ENCODE measurements around the gene MRPS22.

MRPS22 gene

DNA sequence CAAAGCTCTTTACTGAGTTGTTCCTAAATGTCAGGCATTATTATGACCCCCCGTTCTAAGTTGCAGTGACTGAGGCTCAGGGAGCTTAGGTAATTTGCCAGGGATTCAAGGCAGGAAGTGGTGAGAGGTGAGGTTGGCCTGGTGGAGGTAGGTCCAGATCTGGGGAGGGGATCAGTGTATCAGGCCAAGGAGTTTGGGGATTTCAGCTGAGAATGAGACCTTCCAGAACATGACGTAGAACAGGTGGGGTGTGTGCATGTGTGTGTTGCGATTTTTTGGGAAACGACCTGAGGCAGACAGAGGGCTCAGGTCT is 41.1 kb upstream of the MRPS22 start:
- no peak overlapping the region for H3K27ac ChIP-seq (ENCODE audit: insufficient read depth, low read length, poor library complexity, severe bottlenecking)
- no peak for DNase-seq
- H3K9me3 ChIP-seq (ENCODE audit: control insufficient read depth, low read length) = no peaks in the 10 kb centered on the region
- no peaks in the 10 kb centered on the region for H3K4me1 ChIP-seq (ENCODE audit: control insufficient read depth, insufficient read depth, low read length, poor library complexity, severe bottlenecking)
- no peaks in the 10 kb centered on the region for H3K27me3 ChIP-seq (replicated peaks; ENCODE audit: control insufficient read depth, insufficient read depth, low read length, poor library complexity, severe bottlenecking)
- H3K4me3 ChIP-seq (ENCODE audit: insufficient read depth, low read depth, low read length, poor library complexity, severe bottlenecking) = no peak overlapping the region
- no peaks in the 10 kb centered on the region for H3K36me3 ChIP-seq (ENCODE audit: control insufficient read depth, insufficient read depth, low read length)

DNA sequence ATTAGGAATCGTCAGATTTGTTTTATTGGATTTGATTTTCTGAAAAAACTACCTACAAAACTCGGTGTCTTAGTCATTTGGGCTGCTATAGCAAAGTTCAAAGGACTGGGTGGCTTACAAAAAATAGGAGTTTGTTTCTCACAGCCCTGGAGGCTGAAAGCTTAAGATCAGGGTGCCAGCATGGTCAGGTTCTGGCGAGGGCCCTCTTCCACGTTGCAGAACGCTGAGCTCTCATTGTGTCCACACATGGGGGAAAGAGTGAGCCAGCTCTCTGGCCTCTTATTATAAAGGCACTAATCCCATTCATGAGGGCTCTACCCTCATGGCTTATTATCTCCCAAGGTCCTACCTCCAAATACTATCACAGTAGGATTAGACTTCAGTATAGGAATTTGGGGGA is 40.6 kb upstream of the MRPS22 start:
- Histone ChIP-seq H3K36me3 (ENCODE audit: control insufficient read depth, insufficient read depth, low read length) (no peaks in the 10 kb centered on the region), H3K4me3 (ENCODE audit: insufficient read depth, low read depth, low read length, poor library complexity, severe bottlenecking) (no peak overlapping the region), H3K27me3 (replicated peaks; ENCODE audit: control insufficient read depth, insufficient read depth, low read length, poor library complexity, severe bottlenecking) (no peaks in the 10 kb centered on the region), H3K4me1 (ENCODE audit: control insufficient read depth, insufficient read depth, low read length, poor library complexity, severe bottlenecking) (no peaks in the 10 kb centered on the region), H3K9me3 (ENCODE audit: control insufficient read depth, low read length) (no peaks in the 10 kb centered on the region), H3K27ac (ENCODE audit: insufficient read depth, low read length, poor library complexity, severe bottlenecking) (no peak overlapping the region)
- DNase-seq = no peak

DNA sequence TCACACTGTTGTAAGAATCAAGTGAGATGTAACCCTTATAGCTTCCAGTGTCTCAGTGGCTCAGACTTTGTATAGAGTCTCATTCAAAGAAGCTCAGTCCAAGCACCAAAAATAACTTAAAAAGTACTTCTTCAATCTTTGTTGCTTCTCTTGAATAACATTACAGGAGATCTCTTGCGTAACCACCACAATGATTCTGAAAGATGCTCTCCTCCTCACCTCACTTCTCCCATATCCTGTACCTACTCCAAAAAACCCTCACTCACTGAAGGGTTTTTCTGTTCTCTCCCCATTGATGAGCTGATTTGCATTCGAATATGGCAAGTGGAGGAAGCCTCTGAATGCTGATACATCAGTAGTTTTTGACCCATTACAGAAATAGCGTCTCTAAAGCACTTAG is 39.4 kb upstream of the MRPS22 start:
- no peak for DNase-seq
- Histone ChIP-seq H3K27me3 (replicated peaks; ENCODE audit: control insufficient read depth, insufficient read depth, low read length, poor library complexity, severe bottlenecking) (no peaks in the 10 kb centered on the region), H3K4me3 (ENCODE audit: insufficient read depth, low read depth, low read length, poor library complexity, severe bottlenecking) (no peak overlapping the region), H3K9me3 (ENCODE audit: control insufficient read depth, low read length) (no peaks in the 10 kb centered on the region), H3K27ac (ENCODE audit: insufficient read depth, low read length, poor library complexity, severe bottlenecking) (no peak overlapping the region), H3K36me3 (ENCODE audit: control insufficient read depth, insufficient read depth, low read length) (no peaks in the 10 kb centered on the region), H3K4me1 (ENCODE audit: control insufficient read depth, insufficient read depth, low read length, poor library complexity, severe bottlenecking) (no peaks in the 10 kb centered on the region)

DNA sequence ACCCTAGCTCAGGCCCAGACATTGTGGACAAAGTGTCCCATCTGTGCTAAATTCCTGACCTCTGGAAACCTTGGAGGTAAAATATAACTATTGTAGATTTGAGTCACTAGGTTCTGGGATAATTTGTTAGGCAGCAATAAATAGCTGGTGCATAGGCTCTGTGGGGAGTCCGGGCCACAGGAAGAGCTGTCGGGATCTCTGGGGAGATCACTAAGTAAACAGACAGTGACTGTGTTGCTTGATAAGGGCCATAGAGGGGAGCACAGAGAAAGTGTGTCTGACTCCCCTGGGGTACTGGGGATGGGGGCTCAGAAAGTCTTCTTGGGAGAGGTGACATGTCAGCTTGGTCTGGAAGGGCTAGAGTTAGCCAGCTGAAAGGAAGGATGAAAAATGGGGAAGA is 37.7 kb upstream of the MRPS22 start:
- Histone ChIP-seq H3K27me3 (replicated peaks; ENCODE audit: control insufficient read depth, insufficient read depth, low read length, poor library complexity, severe bottlenecking) (no peaks in the 10 kb centered on the region), H3K9me3 (ENCODE audit: control insufficient read depth, low read length) (no peaks in the 10 kb centered on the region), H3K4me1 (ENCODE audit: control insufficient read depth, insufficient read depth, low read length, poor library complexity, severe bottlenecking) (no peaks in the 10 kb centered on the region), H3K36me3 (ENCODE audit: control insufficient read depth, insufficient read depth, low read length) (no peaks in the 10 kb centered on the region), H3K27ac (ENCODE audit: insufficient read depth, low read length, poor library complexity, severe bottlenecking) (no peak overlapping the region), H3K4me3 (ENCODE audit: insufficient read depth, low read depth, low read length, poor library complexity, severe bottlenecking) (no peak overlapping the region)
- no peak for DNase-seq

DNA sequence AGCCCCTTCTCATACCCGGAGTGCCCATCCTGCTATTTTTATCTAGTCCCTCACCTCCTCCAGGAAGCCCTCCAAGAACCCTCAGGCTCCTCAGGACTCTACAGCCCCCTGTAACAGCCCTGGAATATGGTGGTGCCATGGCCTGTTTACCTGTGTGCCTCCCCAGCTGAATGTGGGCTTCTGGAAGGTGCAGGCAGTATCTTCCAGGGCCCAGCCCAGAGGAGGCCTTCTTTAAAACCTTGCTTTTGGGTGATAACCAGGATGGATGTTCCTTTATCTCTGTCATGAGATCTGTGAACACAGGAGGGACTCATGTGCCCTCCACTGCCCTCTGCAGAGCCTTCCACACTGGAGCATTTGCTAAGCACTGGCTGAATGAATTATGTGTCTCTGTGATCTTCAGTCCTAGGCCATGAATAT is 36.7 kb upstream of the MRPS22 start:
- no peak for DNase-seq
- H3K9me3 ChIP-seq (ENCODE audit: control insufficient read depth, low read length) = no peaks in the 10 kb centered on the region
- no peaks in the 10 kb centered on the region for H3K36me3 ChIP-seq (ENCODE audit: control insufficient read depth, insufficient read depth, low read length)
- no peak overlapping the region for H3K4me3 ChIP-seq (ENCODE audit: insufficient read depth, low read depth, low read length, poor library complexity, severe bottlenecking)
- no peak overlapping the region for H3K27ac ChIP-seq (ENCODE audit: insufficient read depth, low read length, poor library complexity, severe bottlenecking)
- no peaks in the 10 kb centered on the region for H3K27me3 ChIP-seq (replicated peaks; ENCODE audit: control insufficient read depth, insufficient read depth, low read length, poor library complexity, severe bottlenecking)
- H3K4me1 ChIP-seq (ENCODE audit: control insufficient read depth, insufficient read depth, low read length, poor library complexity, severe bottlenecking) = no peaks in the 10 kb centered on the region

DNA sequence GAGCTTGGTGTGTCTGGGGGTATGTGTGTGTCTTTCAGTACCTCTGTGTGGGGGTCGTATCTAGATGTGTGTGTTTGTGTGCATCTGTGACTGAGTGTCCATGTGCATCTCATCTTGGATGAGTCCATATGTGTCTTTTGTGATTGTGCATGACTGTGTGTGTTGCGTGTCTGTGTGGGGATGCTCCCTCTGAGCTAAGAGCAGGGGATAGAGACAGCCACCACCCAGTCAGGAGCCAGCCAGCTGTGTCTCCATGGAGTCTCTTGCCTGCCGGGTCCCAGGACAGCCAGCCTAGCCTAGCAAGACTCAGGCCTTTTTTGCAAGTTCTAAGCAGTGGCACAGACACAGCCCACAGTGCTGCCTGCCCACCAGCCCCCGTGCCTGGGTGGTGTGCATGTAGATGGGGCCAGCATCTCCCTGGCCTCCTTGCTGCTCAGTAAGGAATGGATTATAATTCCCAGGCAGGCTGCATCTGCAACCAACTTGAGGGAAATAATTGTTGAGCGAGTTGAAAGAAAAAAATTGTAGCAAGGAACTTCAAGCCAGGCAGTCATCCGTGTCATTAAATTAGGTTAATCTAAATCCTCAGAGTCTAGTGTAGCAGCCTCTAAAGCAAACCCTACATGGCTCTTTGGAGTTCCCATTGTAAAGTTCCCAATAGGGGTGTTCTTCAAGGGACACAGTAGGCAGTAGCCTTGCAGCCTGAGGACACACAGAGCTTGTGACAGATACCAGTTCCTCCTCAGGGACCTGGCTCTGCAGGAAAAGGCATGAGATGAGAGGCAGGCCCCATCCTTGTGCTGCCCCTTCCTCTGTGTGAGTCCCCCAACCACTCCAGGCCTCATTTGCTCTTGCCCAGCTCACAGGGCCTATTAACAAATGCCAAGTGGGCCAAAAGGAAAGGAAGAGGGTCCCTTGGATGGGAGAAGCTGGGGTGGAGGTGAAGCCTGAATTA is 35.9 kb upstream of the MRPS22 start:
- Histone ChIP-seq H3K36me3 (ENCODE audit: control insufficient read depth, insufficient read depth, low read length) (no peaks in the 10 kb centered on the region), H3K27me3 (replicated peaks; ENCODE audit: control insufficient read depth, insufficient read depth, low read length, poor library complexity, severe bottlenecking) (no peaks in the 10 kb centered on the region), H3K9me3 (ENCODE audit: control insufficient read depth, low read length) (no peaks in the 10 kb centered on the region), H3K4me3 (ENCODE audit: insufficient read depth, low read depth, low read length, poor library complexity, severe bottlenecking) (no peak overlapping the region), H3K4me1 (ENCODE audit: control insufficient read depth, insufficient read depth, low read length, poor library complexity, severe bottlenecking) (no peaks in the 10 kb centered on the region), H3K27ac (ENCODE audit: insufficient read depth, low read length, poor library complexity, severe bottlenecking) (no peak overlapping the region)
- no peak for DNase-seq

DNA sequence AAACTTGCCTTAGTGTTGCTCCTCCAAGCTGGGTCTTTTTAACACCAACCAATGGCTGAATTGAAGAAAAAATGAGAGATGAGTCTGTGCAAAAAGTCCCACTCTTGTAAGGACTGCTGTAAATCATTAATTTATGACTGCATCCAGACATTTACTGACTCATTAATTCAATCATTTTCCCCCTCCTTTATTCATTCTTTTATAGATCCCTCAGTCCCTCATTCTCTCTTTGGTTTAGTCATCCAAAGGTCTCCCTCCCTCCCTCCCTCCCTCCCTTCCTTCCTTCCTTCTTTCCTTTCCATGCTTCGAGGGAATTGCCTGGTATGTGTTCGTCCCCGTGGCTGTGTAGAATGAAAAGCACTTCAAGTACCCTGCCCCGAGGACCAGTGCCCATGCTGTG is 35.3 kb upstream of the MRPS22 start:
- no peaks in the 10 kb centered on the region for H3K4me1 ChIP-seq (ENCODE audit: control insufficient read depth, insufficient read depth, low read length, poor library complexity, severe bottlenecking)

DNA sequence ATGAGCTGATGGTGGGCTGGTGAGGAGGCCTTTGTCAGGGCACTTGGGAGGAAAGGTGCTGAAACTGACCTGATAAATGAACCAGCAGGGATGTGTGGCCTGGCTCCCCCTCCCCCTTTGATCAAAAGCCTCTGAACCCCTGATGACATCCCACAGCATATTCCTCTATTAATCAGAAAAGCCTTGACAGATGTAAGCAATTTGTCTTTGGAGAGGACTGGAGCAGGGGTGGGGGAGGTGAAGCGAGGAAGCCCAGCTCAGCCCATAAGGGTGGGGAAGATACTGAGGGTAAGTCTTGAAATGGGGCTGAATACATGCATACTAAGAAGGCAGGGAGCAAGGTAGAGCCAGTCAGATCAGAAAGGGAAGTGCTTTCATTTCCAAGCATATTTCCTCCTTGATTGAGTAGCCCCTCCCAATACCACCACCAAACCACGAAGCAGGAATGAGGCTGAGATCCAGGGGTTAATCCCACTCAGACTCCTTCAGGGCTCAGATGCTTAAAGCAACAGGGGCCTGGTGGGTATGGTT is 34.7 kb upstream of the MRPS22 start:
- Histone ChIP-seq H3K4me3 (ENCODE audit: insufficient read depth, low read depth, low read length, poor library complexity, severe bottlenecking) (no peak overlapping the region), H3K9me3 (ENCODE audit: control insufficient read depth, low read length) (no peaks in the 10 kb centered on the region), H3K36me3 (ENCODE audit: control insufficient read depth, insufficient read depth, low read length) (no peaks in the 10 kb centered on the region), H3K27ac (ENCODE audit: insufficient read depth, low read length, poor library complexity, severe bottlenecking) (no peak overlapping the region), H3K4me1 (ENCODE audit: control insufficient read depth, insufficient read depth, low read length, poor library complexity, severe bottlenecking) (no peaks in the 10 kb centered on the region), H3K27me3 (replicated peaks; ENCODE audit: control insufficient read depth, insufficient read depth, low read length, poor library complexity, severe bottlenecking) (no peaks in the 10 kb centered on the region)
- no peak for DNase-seq

More for the DNA sequence above, 35.3 kb upstream of the MRPS22 start:
- no peaks in the 10 kb centered on the region for H3K27me3 ChIP-seq (replicated peaks; ENCODE audit: control insufficient read depth, insufficient read depth, low read length, poor library complexity, severe bottlenecking)
- no peak overlapping the region for H3K4me3 ChIP-seq (ENCODE audit: insufficient read depth, low read depth, low read length, poor library complexity, severe bottlenecking)
- H3K9me3 ChIP-seq (ENCODE audit: control insufficient read depth, low read length) = no peaks in the 10 kb centered on the region
- no peak for DNase-seq
- H3K27ac ChIP-seq (ENCODE audit: insufficient read depth, low read length, poor library complexity, severe bottlenecking) = no peak overlapping the region
- H3K36me3 ChIP-seq (ENCODE audit: control insufficient read depth, insufficient read depth, low read length) = no peaks in the 10 kb centered on the region

DNA sequence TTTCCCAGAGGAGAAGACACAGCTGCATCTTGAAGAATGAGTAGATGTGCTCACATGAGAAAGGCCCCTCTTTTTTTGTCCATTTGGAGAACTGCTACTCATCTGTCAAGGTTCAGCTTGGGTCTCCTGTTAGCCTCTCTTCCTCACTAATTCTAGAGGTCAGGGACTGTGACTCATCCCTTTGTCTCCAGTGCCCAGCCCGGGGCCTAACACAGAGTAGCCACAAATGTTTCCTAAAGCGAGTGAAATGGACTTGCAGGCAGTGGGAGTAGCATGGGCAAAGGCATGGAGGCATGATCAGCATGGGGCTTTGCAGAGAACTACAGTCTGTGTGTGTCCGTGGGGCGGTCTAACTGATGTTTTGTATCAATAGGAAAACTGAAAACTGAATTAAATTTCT is 33.9 kb upstream of the MRPS22 start:
- DNase-seq = no peak
- Histone ChIP-seq H3K27me3 (replicated peaks; ENCODE audit: control insufficient read depth, insufficient read depth, low read length, poor library complexity, severe bottlenecking) (no peaks in the 10 kb centered on the region), H3K27ac (ENCODE audit: insufficient read depth, low read length, poor library complexity, severe bottlenecking) (no peak overlapping the region), H3K4me3 (ENCODE audit: insufficient read depth, low read depth, low read length, poor library complexity, severe bottlenecking) (no peak overlapping the region), H3K36me3 (ENCODE audit: control insufficient read depth, insufficient read depth, low read length) (no peaks in the 10 kb centered on the region), H3K4me1 (ENCODE audit: control insufficient read depth, insufficient read depth, low read length, poor library complexity, severe bottlenecking) (no peaks in the 10 kb centered on the region), H3K9me3 (ENCODE audit: control insufficient read depth, low read length) (no peaks in the 10 kb centered on the region)

DNA sequence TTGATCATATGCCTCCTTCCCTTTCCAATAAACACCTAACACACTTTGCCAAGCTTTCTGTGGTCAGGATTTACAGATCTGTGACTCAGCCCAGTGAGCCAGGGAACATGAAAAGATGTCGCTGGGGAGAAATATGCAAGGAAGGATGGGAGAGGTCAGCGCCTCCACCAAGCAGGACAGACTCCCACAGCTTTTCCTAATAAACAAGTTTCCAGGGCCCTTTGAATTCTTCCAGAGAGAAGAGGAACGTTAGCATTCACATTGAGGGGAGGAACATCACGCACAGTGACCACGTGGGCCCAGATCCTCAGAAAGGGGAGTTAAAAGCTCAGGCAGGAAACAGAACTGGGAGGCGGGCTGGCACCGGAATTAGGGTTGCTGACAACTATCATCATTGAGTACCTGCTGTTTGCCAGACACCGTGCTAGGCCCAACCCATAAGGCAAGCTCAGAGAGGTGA is 33.3 kb upstream of the MRPS22 start:
- no peaks in the 10 kb centered on the region for H3K36me3 ChIP-seq (ENCODE audit: control insufficient read depth, insufficient read depth, low read length)
- no peak for DNase-seq
- no peak overlapping the region for H3K27ac ChIP-seq (ENCODE audit: insufficient read depth, low read length, poor library complexity, severe bottlenecking)
- no peak overlapping the region for H3K4me3 ChIP-seq (ENCODE audit: insufficient read depth, low read depth, low read length, poor library complexity, severe bottlenecking)
- no peaks in the 10 kb centered on the region for H3K9me3 ChIP-seq (ENCODE audit: control insufficient read depth, low read length)
- H3K27me3 ChIP-seq (replicated peaks; ENCODE audit: control insufficient read depth, insufficient read depth, low read length, poor library complexity, severe bottlenecking) = no peaks in the 10 kb centered on the region
- no peaks in the 10 kb centered on the region for H3K4me1 ChIP-seq (ENCODE audit: control insufficient read depth, insufficient read depth, low read length, poor library complexity, severe bottlenecking)

All from effector memory CD4-positive, alpha-beta T cell (primary cell).